HepG2 (cell line): ENCODE measurements around the gene NUBP1. TPM values are rescaled to one million over a fixed set of nuclear protein-coding genes. Genes with fewer than 3 reads are reported as not detected.

Experiments
- AGO2 ChIP-seq: fragments of 200-400 bp; formaldehyde crosslinking; optimal IDR thresholded peaks from 2 replicates; pipeline ENCODE3; 2017; ENCODE audit warnings: mild to moderate bottlenecking, low read depth, low read length, moderate library complexity
- CBFB ChIP-seq: sonication (generic); formaldehyde crosslinking; IDR thresholded peaks from 2 replicates; pipeline ENCODE4 v1.4.0; 2020; ENCODE audit warnings: missing genetic modification reagents
- JARID2 ChIP-seq: sonication (generic); formaldehyde crosslinking; IDR thresholded peaks from 2 replicates; pipeline ENCODE4 v1.8.1; 2023; ENCODE audit warnings: missing genetic modification reagents, inconsistent platforms; ENCODE audit not compliant: insufficient replicate concordance
- KLF12 ChIP-seq: sonication (generic); formaldehyde crosslinking; IDR thresholded peaks from 2 replicates; pipeline ENCODE4 v1.4.0; 2020; ENCODE audit warnings: missing genetic modification reagents, borderline replicate concordance
- MEIS2 ChIP-seq: sonication (generic); formaldehyde crosslinking; IDR thresholded peaks from 2 replicates; pipeline ENCODE4 v1.9.0; 2021; ENCODE audit warnings: mild to moderate bottlenecking, missing genetic modification reagents
- NFIB ChIP-seq: sonication (generic); formaldehyde crosslinking; IDR thresholded peaks from 2 replicates; pipeline ENCODE4 v1.9.0; 2021; ENCODE audit warnings: missing genetic modification reagents, mild to moderate bottlenecking, borderline replicate concordance
- PAX8 ChIP-seq: sonication (generic); formaldehyde crosslinking; IDR thresholded peaks from 2 replicates; pipeline ENCODE4 v1.8.0; 2022; ENCODE audit warnings: mild to moderate bottlenecking, missing genetic modification reagents, borderline replicate concordance
- PHF21A ChIP-seq: sonication (generic); formaldehyde crosslinking; IDR thresholded peaks from 2 replicates; pipeline ENCODE4 v1.5.0; 2020; ENCODE audit warnings: mild to moderate bottlenecking, missing genetic modification reagents
- ZMYM4 ChIP-seq: sonication (generic); formaldehyde crosslinking; IDR thresholded peaks from 2 replicates; pipeline ENCODE4 v1.8.1; 2023; ENCODE audit warnings: mild to moderate bottlenecking, missing genetic modification reagents
- ZNF224 ChIP-seq: sonication (generic); formaldehyde crosslinking; IDR thresholded peaks from 2 replicates; pipeline ENCODE4 v1.5.0; 2020; ENCODE audit warnings: mild to moderate bottlenecking, missing genetic modification reagents
- ZNF432 ChIP-seq: sonication (generic); formaldehyde crosslinking; IDR thresholded peaks from 2 replicates; pipeline ENCODE4 v1.5.0; 2020; ENCODE audit warnings: missing genetic modification reagents, mild to moderate bottlenecking, borderline replicate concordance
- ZNF598 ChIP-seq: sonication (generic); formaldehyde crosslinking; IDR thresholded peaks from 2 replicates; pipeline ENCODE4 v1.5.1; 2020; ENCODE audit warnings: mild to moderate bottlenecking, missing genetic modification reagents, borderline replicate concordance
- ZNF615 ChIP-seq: sonication (generic); formaldehyde crosslinking; IDR thresholded peaks from 2 replicates; pipeline ENCODE4 v1.5.0; 2020; ENCODE audit warnings: mild to moderate bottlenecking, missing genetic modification reagents, borderline replicate concordance
- ZSCAN20 ChIP-seq: sonication (generic); formaldehyde crosslinking; IDR thresholded peaks from 2 replicates; pipeline ENCODE4 v1.4.0; 2020; ENCODE audit warnings: missing genetic modification reagents, mild to moderate bottlenecking, borderline replicate concordance
- polyA plus RNA-seq, 8 experiments: library from polyadenylated mRNA; depleted of rRNA in 3 of 8; stranded (reverse) in 7 of 8; unstranded in 1 of 8; fragments of >200 nt; fragmentation: Illumina TruSeq in 4 of 8; extraction: Trizol in 4 of 8; gene quantifications; 2 replicates each; pipeline versions ENCODE4 v1.2.1 to v1.2.3, GENCODE V29; 2011 to 2016; ENCODE audit warnings: low read depth in 4 of 8, missing spikeins in 1 of 8, mixed read lengths in 1 of 8; ENCODE audit not compliant: insufficient read depth in 1 of 8
- total RNA-seq, 5 experiments: library from RNA; depleted of rRNA; stranded (reverse); fragments of >200 nt; fragmentation: Illumina TruSeq; extraction: Trizol; gene quantifications; 2 replicates each; pipeline ENCODE4 v1.2.3, GENCODE V29; 2016; ENCODE audit warnings: low read depth in 1 of 5
- TF ChIP-seq, protein P1 (sequence below): sonication (generic); formaldehyde crosslinking; IDR thresholded peaks from 2 replicates; pipeline ENCODE4 v1.8.1; 2022; ENCODE audit warnings: mild to moderate bottlenecking, missing genetic modification reagents
- TF ChIP-seq, protein P2 (sequence below): sonication (generic); formaldehyde crosslinking; IDR thresholded peaks from 2 replicates; pipeline ENCODE4 v1.5.0; 2020; ENCODE audit warnings: mild to moderate bottlenecking, missing genetic modification reagents, borderline replicate concordance
- TF ChIP-seq, protein P3 (sequence below): sonication (generic); formaldehyde crosslinking; IDR thresholded peaks from 2 replicates; pipeline ENCODE4 v1.4.0; 2020; ENCODE audit warnings: missing genetic modification reagents
- TF ChIP-seq, protein P4 (sequence below): sonication (generic); formaldehyde crosslinking; IDR thresholded peaks from 2 replicates; pipeline ENCODE4 v1.8.1; 2023; ENCODE audit warnings: mild to moderate bottlenecking, moderate library complexity, missing genetic modification reagents

Gene NUBP1
- total and polyA plus RNA-seq, 2 of the 13 experiments (the other 11 are each of a cell fraction or from before 2014, with no cell fraction given): 53.5 to 70.4 TPM

DNA sequence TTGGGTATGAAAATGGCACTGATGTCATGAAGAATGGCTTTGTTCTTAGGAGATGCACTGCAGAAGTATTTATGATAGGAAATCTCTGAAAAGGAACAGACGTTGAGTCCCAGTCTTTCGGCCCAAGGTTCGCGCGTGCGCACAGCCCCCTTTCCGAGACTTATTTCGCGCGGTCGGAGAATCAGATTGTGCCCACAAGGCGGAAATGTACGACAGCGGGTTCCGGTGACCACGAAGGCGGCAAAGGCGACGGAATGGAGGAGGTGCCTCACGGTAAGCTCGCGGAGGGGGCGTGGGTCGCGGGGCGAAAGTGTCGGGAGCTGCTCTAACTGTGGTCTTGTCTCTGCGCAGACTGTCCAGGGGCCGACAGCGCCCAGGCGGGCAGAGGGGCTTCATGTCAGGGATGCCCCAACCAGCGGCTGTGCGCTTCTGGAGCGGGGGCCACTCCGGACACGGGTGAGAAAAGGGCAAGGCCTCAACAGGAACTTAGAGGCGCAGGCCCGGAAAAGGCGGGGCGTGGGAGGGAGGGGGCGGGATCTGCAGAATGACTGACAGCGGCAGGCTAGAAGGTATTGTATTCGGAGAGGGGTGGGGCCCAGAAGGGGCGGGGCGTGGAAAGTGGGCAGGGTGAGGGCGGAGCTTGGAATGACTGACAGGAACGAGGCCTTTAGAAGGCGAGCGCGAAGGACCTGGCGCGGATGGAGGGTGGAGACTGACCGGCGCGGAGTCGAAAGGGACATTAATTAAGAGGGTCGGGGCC lies at the start of gene NUBP1 (continued):
- TF ChIP-seq, protein P1, sequence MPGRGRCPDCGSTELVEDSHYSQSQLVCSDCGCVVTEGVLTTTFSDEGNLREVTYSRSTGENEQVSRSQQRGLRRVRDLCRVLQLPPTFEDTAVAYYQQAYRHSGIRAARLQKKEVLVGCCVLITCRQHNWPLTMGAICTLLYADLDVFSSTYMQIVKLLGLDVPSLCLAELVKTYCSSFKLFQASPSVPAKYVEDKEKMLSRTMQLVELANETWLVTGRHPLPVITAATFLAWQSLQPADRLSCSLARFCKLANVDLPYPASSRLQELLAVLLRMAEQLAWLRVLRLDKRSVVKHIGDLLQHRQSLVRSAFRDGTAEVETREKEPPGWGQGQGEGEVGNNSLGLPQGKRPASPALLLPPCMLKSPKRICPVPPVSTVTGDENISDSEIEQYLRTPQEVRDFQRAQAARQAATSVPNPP (CRISPR knock-in tag): peak; percentile 97
- peak; percentile 98 for TF ChIP-seq AGO2
- TF ChIP-seq ZNF615 (CRISPR knock-in tag): peak; percentile 19; the same call in 1 of the 2 replicates
- TF ChIP-seq, protein P2, sequence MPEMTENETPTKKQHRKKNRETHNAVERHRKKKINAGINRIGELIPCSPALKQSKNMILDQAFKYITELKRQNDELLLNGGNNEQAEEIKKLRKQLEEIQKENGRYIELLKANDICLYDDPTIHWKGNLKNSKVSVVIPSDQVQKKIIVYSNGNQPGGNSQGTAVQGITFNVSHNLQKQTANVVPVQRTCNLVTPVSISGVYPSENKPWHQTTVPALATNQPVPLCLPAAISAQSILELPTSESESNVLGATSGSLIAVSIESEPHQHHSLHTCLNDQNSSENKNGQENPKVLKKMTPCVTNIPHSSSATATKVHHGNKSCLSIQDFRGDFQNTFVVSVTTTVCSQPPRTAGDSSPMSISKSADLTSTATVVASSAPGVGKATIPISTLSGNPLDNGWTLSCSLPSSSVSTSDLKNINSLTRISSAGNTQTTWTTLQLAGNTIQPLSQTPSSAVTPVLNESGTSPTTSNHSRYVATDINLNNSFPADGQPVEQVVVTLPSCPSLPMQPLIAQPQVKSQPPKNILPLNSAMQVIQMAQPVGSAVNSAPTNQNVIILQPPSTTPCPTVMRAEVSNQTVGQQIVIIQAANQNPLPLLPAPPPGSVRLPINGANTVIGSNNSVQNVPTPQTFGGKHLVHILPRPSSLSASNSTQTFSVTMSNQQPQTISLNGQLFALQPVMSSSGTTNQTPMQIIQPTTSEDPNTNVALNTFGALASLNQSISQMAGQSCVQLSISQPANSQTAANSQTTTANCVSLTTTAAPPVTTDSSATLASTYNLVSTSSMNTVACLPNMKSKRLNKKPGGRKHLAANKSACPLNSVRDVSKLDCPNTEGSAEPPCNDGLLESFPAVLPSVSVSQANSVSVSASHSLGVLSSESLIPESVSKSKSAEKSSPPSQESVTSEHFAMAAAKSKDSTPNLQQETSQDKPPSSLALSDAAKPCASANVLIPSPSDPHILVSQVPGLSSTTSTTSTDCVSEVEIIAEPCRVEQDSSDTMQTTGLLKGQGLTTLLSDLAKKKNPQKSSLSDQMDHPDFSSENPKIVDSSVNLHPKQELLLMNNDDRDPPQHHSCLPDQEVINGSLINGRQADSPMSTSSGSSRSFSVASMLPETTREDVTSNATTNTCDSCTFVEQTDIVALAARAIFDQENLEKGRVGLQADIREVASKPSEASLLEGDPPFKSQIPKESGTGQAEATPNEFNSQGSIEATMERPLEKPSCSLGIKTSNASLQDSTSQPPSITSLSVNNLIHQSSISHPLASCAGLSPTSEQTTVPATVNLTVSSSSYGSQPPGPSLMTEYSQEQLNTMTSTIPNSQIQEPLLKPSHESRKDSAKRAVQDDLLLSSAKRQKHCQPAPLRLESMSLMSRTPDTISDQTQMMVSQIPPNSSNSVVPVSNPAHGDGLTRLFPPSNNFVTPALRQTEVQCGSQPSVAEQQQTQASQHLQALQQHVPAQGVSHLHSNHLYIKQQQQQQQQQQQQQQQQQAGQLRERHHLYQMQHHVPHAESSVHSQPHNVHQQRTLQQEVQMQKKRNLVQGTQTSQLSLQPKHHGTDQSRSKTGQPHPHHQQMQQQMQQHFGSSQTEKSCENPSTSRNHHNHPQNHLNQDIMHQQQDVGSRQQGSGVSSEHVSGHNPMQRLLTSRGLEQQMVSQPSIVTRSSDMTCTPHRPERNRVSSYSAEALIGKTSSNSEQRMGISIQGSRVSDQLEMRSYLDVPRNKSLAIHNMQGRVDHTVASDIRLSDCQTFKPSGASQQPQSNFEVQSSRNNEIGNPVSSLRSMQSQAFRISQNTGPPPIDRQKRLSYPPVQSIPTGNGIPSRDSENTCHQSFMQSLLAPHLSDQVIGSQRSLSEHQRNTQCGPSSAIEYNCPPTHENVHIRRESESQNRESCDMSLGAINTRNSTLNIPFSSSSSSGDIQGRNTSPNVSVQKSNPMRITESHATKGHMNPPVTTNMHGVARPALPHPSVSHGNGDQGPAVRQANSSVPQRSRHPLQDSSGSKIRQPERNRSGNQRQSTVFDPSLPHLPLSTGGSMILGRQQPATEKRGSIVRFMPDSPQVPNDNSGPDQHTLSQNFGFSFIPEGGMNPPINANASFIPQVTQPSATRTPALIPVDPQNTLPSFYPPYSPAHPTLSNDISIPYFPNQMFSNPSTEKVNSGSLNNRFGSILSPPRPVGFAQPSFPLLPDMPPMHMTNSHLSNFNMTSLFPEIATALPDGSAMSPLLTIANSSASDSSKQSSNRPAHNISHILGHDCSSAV (CRISPR knock-in tag): peak; percentile 98
- TF ChIP-seq CBFB (CRISPR knock-in tag): peak; percentile 94
- TF ChIP-seq ZMYM4 (CRISPR knock-in tag): peak; percentile 94
- TF ChIP-seq, protein P3, sequence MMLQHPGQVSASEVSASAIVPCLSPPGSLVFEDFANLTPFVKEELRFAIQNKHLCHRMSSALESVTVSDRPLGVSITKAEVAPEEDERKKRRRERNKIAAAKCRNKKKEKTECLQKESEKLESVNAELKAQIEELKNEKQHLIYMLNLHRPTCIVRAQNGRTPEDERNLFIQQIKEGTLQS (CRISPR knock-in tag): peak; percentile 81
- no peak for TF ChIP-seq NFIB (CRISPR knock-in tag)
- TF ChIP-seq ZNF224: peak; percentile 98
- peak; percentile 80 for TF ChIP-seq JARID2 (CRISPR knock-in tag)
- no peak; the same call in 1 of the 2 replicates for TF ChIP-seq KLF12 (CRISPR knock-in tag)
- peak; percentile 89; the same call in 1 of the 2 replicates for TF ChIP-seq ZSCAN20 (CRISPR knock-in tag)
- peak; percentile 75; the same call in 1 of the 2 replicates for TF ChIP-seq PHF21A
- TF ChIP-seq MEIS2: peak; percentile 82; the same call in 1 of the 2 replicates
- TF ChIP-seq ZNF432 (CRISPR knock-in tag): no peak
- TF ChIP-seq, protein P4, sequence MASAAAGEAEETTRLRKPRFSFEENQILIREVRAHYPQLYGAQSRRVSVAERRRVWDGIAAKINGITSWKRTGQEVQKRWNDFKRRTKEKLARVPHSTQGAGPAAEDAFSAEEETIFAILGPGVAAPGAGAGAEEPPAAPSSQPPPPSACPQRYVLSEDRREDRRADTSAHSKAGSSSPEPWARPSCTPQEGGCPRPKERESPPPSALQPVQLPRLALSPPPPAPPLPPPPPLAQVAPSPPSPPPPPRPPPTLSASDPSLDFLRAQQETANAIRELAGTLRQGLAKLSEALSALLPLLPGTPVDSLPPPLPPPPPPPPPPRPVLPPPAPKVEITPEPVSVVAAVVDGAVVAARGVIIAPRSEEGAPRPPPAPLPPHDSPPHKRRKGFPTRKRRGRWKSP (CRISPR knock-in tag): peak; percentile 88
- peak; percentile 99; the same call in 1 of the 2 replicates for TF ChIP-seq PAX8 (CRISPR knock-in tag)
- TF ChIP-seq ZNF598 (CRISPR knock-in tag): peak; percentile 95
